HCT116 (cell line): Measurements from ENCODE around the gene METTL26. TPM values are rescaled to one million over a fixed set of nuclear protein-coding genes. Genes with fewer than 3 reads are reported as not detected.

Source experiments
- ATAC-seq: fragments of 200-7000 bp; cut with Tn5 transposase; 2 replicates; pipeline ENCODE4 v1.9.1; 2020; ENCODE audit warnings: mild to moderate bottlenecking, moderate library complexity
- BruUV-seq: library from RNA; stranded (reverse); fragments of 400-500 nt; replicated peaks from 2 replicates; lab custom pipeline; 2021; lab: Mats Ljungman, UMichigan
- CTCF ChIA-PET: fragments of 300-600 bp; sonication (Branson Sonifier 250); formaldehyde crosslinking; loops from one replicate; lab custom pipeline; 2021; ENCODE audit warnings: antibody characterized with exemption; lab: Charles Lee
- POLR2A ChIA-PET: fragments of 300-600, 350-600 bp; sonication (Branson Sonifier 250); formaldehyde crosslinking; loops from one replicate; lab custom pipeline; 2021; ENCODE audit warnings: antibody characterized with exemption; lab: Charles Lee
- RAD21 ChIA-PET, 2 experiments: fragments of 300-600 bp; sonication (Branson Sonifier 250); formaldehyde crosslinking; loops; one replicate each; lab custom pipeline; 2023; ENCODE audit warnings: low total read pairs in 2 of 2; ENCODE audit not compliant: uncharacterized antibody in 2 of 2, unreplicated experiment in 2 of 2, low non-redundant PET in 1 of 2; lab: Charles Lee
- DNase-seq: peaks from one replicate; pipeline ENCODE4 v3.0.0-alpha.2; 2010; ENCODE audit warnings: low read depth, low spot score
- H2AFZ ChIP-seq: fragments of 200-600 bp; shearing (Covaris generic), sonication (generic); 2 replicates; pipeline ENCODE4 v1.6.1; 2017; ENCODE audit warnings: low read depth, mixed run types, mixed read lengths, antibody characterized with exemption, low read length; ENCODE audit not compliant: poor library complexity, severe bottlenecking
- H3K27ac ChIP-seq: 2 replicates; pipeline ENCODE4 v1.5.1; 2012; ENCODE audit warnings: low read depth, low read length
- H3K27me3 ChIP-seq: fragments of 200-600 bp; sonication (generic); 2 replicates; pipeline ENCODE4 v1.6.1; 2016; ENCODE audit warnings: mixed run types, low read length, mixed read lengths; ENCODE audit not compliant: insufficient read depth
- H3K36me3 ChIP-seq, 2 experiments: fragments of 200-500 bp in 1 of 2; fragments of 200-600 bp in 1 of 2; sonication (Bioruptor generic) in 1 of 2; sonication (generic) in 1 of 2; 2 replicates each; pipeline versions ENCODE4 v1.5.1 to v1.6.1; 2014 to 2016; ENCODE audit warnings: low read length in 2 of 2, inconsistent platforms in 1 of 2, mixed read lengths in 1 of 2, mixed run types in 1 of 2; ENCODE audit not compliant: insufficient read depth in 2 of 2, control insufficient read depth in 1 of 2
- H3K4me1 ChIP-seq, 2 experiments: fragments of 200-600 bp in 1 of 2; sonication (generic) in 1 of 2; 2 replicates each; pipeline versions ENCODE4 v1.5.1 to v1.6.1; 2012 to 2017; ENCODE audit warnings: low read length in 2 of 2, inconsistent platforms in 1 of 2, mild to moderate bottlenecking in 1 of 2, mixed read lengths in 1 of 2, mixed run types in 1 of 2, moderate library complexity in 1 of 2; ENCODE audit not compliant: insufficient read depth in 2 of 2, control insufficient read depth in 1 of 2
- H3K4me2 ChIP-seq: fragments of 200-600 bp; sonication (generic); 2 replicates; pipeline ENCODE4 v1.6.1; 2017; ENCODE audit warnings: mixed run types, low read length, mixed read lengths
- H3K4me3 ChIP-seq, 2 experiments: fragments of 200-600 bp in 1 of 2; sonication (generic) in 1 of 2; replicated peaks in 1 of 2; 2 replicates each; pipeline ENCODE4 v1.5.1; 2011 to 2016; ENCODE audit warnings: low read length in 2 of 2, control low read depth in 1 of 2, low read depth in 1 of 2, mild to moderate bottlenecking in 1 of 2, mixed read lengths in 1 of 2, mixed run types in 1 of 2
- H3K79me2 ChIP-seq: fragments of 200-600 bp; sonication (generic); 2 replicates; pipeline ENCODE4 v1.6.1; 2017; ENCODE audit warnings: mild to moderate bottlenecking, mixed run types, low read length, moderate library complexity, mixed read lengths; ENCODE audit not compliant: insufficient read depth
- H3K9ac ChIP-seq: fragments of 200-600 bp; sonication (generic); 2 replicates; pipeline ENCODE4 v1.6.1; 2016; ENCODE audit warnings: low read length, mixed read lengths
- H3K9me2 ChIP-seq: fragments of 200-600 bp; sonication (generic), shearing (Covaris generic); 2 replicates; pipeline ENCODE4 v1.6.1; 2017; ENCODE audit warnings: mixed run types, mild to moderate bottlenecking, moderate library complexity; ENCODE audit not compliant: insufficient read depth
- H3K9me3 ChIP-seq, 2 experiments: fragments of 200-500 bp in 1 of 2; fragments of 200-600 bp in 1 of 2; sonication (Bioruptor generic) in 1 of 2; sonication (generic) in 1 of 2; 2 replicates each; pipeline ENCODE4 v1.6.1; 2014 to 2017; ENCODE audit warnings: low read length in 2 of 2, mixed read lengths in 2 of 2, inconsistent platforms in 1 of 2, low read depth in 1 of 2, mild to moderate bottlenecking in 1 of 2, mixed run types in 1 of 2, moderate library complexity in 1 of 2; ENCODE audit not compliant: control insufficient read depth in 1 of 2, insufficient read depth in 1 of 2
- H4K20me1 ChIP-seq: fragments of 200-600 bp; sonication (generic), shearing (Covaris generic); 2 replicates; pipeline ENCODE4 v1.6.1; 2017; ENCODE audit warnings: mixed run types, mild to moderate bottlenecking, moderate library complexity; ENCODE audit not compliant: insufficient read depth
- ATF3 ChIP-seq: IDR thresholded peaks from 2 replicates; pipeline ENCODE4 v1.6.1; 2012
- CEBPB ChIP-seq: IDR thresholded peaks from 2 replicates; pipeline ENCODE4 v1.6.1; 2012; ENCODE audit warnings: low read depth
- POLR2A ChIP-seq: IDR thresholded peaks from 2 replicates; pipeline ENCODE4 v1.7.0; 2011; ENCODE audit warnings: borderline replicate concordance; ENCODE audit not compliant: insufficient read depth, insufficient read length; ENCODE audit errors: extremely low read depth
- REST ChIP-seq: IDR thresholded peaks from 2 replicates; pipeline ENCODE4 v1.6.1; 2012; ENCODE audit warnings: low read depth
- intact Hi-C: fragments of 100-400 bp; cut with micrococcal nuclease; formaldehyde crosslinking; loops from 2 replicates; pipeline ENCODE4 v1.10.0; 2022
- total RNA-seq: library from RNA; stranded (reverse); gene quantifications from one replicate; pipeline ENCODE4 v1.2.1, GENCODE V29; 2021; ENCODE audit not compliant: unreplicated experiment

The METTL26 gene
- total RNA-seq, 1 experiment from 2014 or later = 85.7 TPM

GRCh38 chr16:636206-637080, at the start of gene METTL26 (continued):
- TF ChIP-seq REST = no peak
- TF ChIP-seq ATF3 = no peak; the same call in 1 of the 2 replicates

- intact Hi-C loops = no loop called here
- RAD21 ChIA-PET = no interaction called here
- H3K36me3 ChIP-seq = peaks cover 0 to 33% of the 10 kb centered on the region in 2 experiments; a peak in 2 of 4 replicates
- H3K4me2 ChIP-seq = peak overlapping the region; percentile 97
- peaks cover 21 to 60% of the 10 kb centered on the region in 2 experiments for H3K4me1 ChIP-seq
- BruUV-seq = no TSS peak
- ATAC-seq = no peak
- H3K27ac ChIP-seq = peak overlapping the region; percentile 98
- H3K9me2 ChIP-seq = no peaks in the 10 kb centered on the region
- peak overlapping the region; percentile 71 to 90; a peak in 3 of 4 replicates for H3K4me3 ChIP-seq
- peak overlapping the region; percentile 92 for H3K9ac ChIP-seq
- H3K27me3 ChIP-seq = no peaks in the 10 kb centered on the region
- DNase-seq = no peak
- TF ChIP-seq POLR2A (peak; percentile 38), CEBPB (no peak)
- POLR2A ChIA-PET = no interaction called here
- no peaks in the 10 kb centered on the region for H4K20me1 ChIP-seq
- no peaks in the 10 kb centered on the region for H3K9me3 ChIP-seq
- no peak overlapping the region for H2AFZ ChIP-seq
- CTCF ChIA-PET = interaction anchor here (1.2 to 1.4 kb wide), 2 partner anchors 10 to 33 kb away, joined by 3 to 6 read pairs; no protein-coding TSS in a partner anchor
- H3K79me2 ChIP-seq = peaks cover 54% of the 10 kb centered on the region
Observed at GRCh38 chr16:684961-685696, 49.0 kb upstream of the METTL26 start.
